K562 (cell line): ENCODE results near the gene PHKG1. TPM values are rescaled to one million over a fixed set of nuclear protein-coding genes. Genes with fewer than 3 reads are reported as not detected.

Experiments used
- ARHGAP35 ChIP-seq: fragments of 450-650 bp; IDR thresholded peaks from 2 replicates; pipeline ENCODE4 v1.6.1; 2018; ENCODE audit not compliant: partially characterized antibody
- BRD4 ChIP-seq: fragments of 200-600 bp; sonication (generic); IDR thresholded peaks from 2 replicates; pipeline ENCODE4 v1.6.1; 2017; ENCODE audit warnings: inconsistent platforms
- C11orf30 ChIP-seq: fragments of 450-650 bp; IDR thresholded peaks from 2 replicates; pipeline ENCODE4 v1.6.1; 2016; ENCODE audit warnings: low read depth, mild to moderate bottlenecking
- CBX8 ChIP-seq: fragments of 200-600 bp; sonication (generic); IDR thresholded peaks from 2 replicates; pipeline ENCODE4 v1.6.1; 2012; ENCODE audit warnings: borderline replicate concordance, mixed run types, low read depth, mild to moderate bottlenecking, moderate library complexity, mixed read lengths, low read length, control low read depth, inconsistent platforms; ENCODE audit not compliant: poor library complexity, severe bottlenecking; ENCODE audit errors: extremely low read depth
- DMBX1 ChIP-seq: fragments of 250-450 bp; sonication (Bioruptor Pico); IDR thresholded peaks from 2 replicates; pipeline ENCODE4 v1.8.0; 2022; ENCODE audit warnings: inconsistent platforms, mild to moderate bottlenecking, moderate library complexity, borderline replicate concordance
- ETV6 ChIP-seq, 3 experiments: fragments of 150-350 bp in 1 of 3; sonication (generic) in 1 of 3; formaldehyde crosslinking in 1 of 3; IDR thresholded peaks; 2 replicates each; pipeline versions ENCODE4 v1.6.1 to v1.8.0; 2014 to 2022; ENCODE audit warnings: borderline replicate concordance in 2 of 3, low read depth in 2 of 3, antibody characterized with exemption in 1 of 3, low read length in 1 of 3, mild to moderate bottlenecking in 1 of 3, missing genetic modification reagents in 1 of 3
- EZH2 ChIP-seq: IDR thresholded peaks from 2 replicates; pipeline ENCODE4 v1.6.1; 2012; ENCODE audit warnings: low read depth, mild to moderate bottlenecking, inconsistent platforms, low read length, borderline replicate concordance
- HLTF ChIP-seq: fragments of 450-650 bp; IDR thresholded peaks from 2 replicates; pipeline ENCODE4 v1.6.1; 2016
- HNRNPL ChIP-seq: fragments of 200-400 bp; formaldehyde crosslinking; IDR thresholded peaks from 2 replicates; pipeline ENCODE4 v1.6.1; 2017; ENCODE audit warnings: low read depth, mild to moderate bottlenecking, low read length
- LCOR ChIP-seq: sonication (generic); formaldehyde crosslinking; IDR thresholded peaks from 2 replicates; pipeline ENCODE4 v1.8.0; 2022; ENCODE audit warnings: mild to moderate bottlenecking, missing genetic modification reagents
- POLR2AphosphoS5 ChIP-seq: IDR thresholded peaks from 2 replicates; pipeline ENCODE4 v1.6.1; 2011; ENCODE audit warnings: mild to moderate bottlenecking, low read depth, low read length, moderate library complexity; ENCODE audit not compliant: control insufficient read depth, insufficient read depth
- PTTG1 ChIP-seq: fragments of 450-650 bp; IDR thresholded peaks from 2 replicates; pipeline ENCODE4 v1.6.1; 2016; ENCODE audit warnings: low read depth, mild to moderate bottlenecking, missing genetic modification characterization, missing compliant biosample characterization
- RBM15 ChIP-seq: fragments of 200-400 bp; formaldehyde crosslinking; IDR thresholded peaks from 2 replicates; pipeline ENCODE4 v1.6.1; 2018; ENCODE audit warnings: mild to moderate bottlenecking, low read length, moderate library complexity; ENCODE audit not compliant: insufficient read depth
- STAT6 ChIP-seq: sonication (generic); formaldehyde crosslinking; IDR thresholded peaks from 2 replicates; pipeline ENCODE4 v1.8.1; 2023; ENCODE audit warnings: mild to moderate bottlenecking, missing genetic modification reagents
- polyA plus RNA-seq, 8 experiments: library from polyadenylated mRNA; depleted of rRNA in 4 of 8; stranded (reverse) in 5 of 8; unstranded in 3 of 8; fragments of >200 nt; fragmentation: Nextera tagmentation in 2 of 8; fragmentation: Illumina TruSeq in 1 of 8; extraction: Ambion mirVana in 2 of 8; extraction: Trizol in 1 of 8; gene quantifications; 2 replicates each; pipeline versions ENCODE4 v1.2.1 to v1.2.3, GENCODE V29; 2011 to 2014; ENCODE audit warnings: inconsistent platforms in 1 of 8, missing spikeins in 1 of 8
- total RNA-seq, 7 experiments: library from RNA; depleted of rRNA in 6 of 7; stranded (reverse); fragments of >200 nt in 6 of 7; fragmentation: Illumina TruSeq in 2 of 7; extraction: Trizol in 2 of 7; gene quantifications; 2 replicates each; pipeline versions ENCODE4 v1.2.1 to v1.2.3, GENCODE V29; 2011 to 2021; ENCODE audit warnings: low replicate concordance in 1 of 7
- TF ChIP-seq, protein P1 (sequence below): fragments of 450-650 bp; formaldehyde crosslinking; conservative IDR thresholded peaks from 2 replicates; pipeline ENCODE4 v1.4.0; 2022; ENCODE audit warnings: mild to moderate bottlenecking, missing genetic modification characterization
- TF ChIP-seq, protein P2 (sequence below): fragments of 250-450 bp; sonication (Bioruptor Pico); IDR thresholded peaks from 2 replicates; pipeline ENCODE4 v1.5.0; 2021
- TF ChIP-seq, protein P3 (sequence below): fragments of 250-450 bp; sonication (Bioruptor Pico); IDR thresholded peaks from 2 replicates; pipeline ENCODE4 v1.4.0; 2020; ENCODE audit warnings: mild to moderate bottlenecking, moderate library complexity

PHKG1 gene
- total and polyA plus RNA-seq, 9 of the 15 experiments (the other 6 are each of a cell fraction or from before 2014, with no cell fraction given): 0.10 to 0.83 (median 0.46) TPM

- no peak for TF ChIP-seq ARHGAP35
- TF ChIP-seq, protein P1, sequence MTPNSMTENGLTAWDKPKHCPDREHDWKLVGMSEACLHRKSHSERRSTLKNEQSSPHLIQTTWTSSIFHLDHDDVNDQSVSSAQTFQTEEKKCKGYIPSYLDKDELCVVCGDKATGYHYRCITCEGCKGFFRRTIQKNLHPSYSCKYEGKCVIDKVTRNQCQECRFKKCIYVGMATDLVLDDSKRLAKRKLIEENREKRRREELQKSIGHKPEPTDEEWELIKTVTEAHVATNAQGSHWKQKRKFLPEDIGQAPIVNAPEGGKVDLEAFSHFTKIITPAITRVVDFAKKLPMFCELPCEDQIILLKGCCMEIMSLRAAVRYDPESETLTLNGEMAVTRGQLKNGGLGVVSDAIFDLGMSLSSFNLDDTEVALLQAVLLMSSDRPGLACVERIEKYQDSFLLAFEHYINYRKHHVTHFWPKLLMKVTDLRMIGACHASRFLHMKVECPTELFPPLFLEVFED (CRISPR knock-in tag): no peak
- TF ChIP-seq, protein P2, sequence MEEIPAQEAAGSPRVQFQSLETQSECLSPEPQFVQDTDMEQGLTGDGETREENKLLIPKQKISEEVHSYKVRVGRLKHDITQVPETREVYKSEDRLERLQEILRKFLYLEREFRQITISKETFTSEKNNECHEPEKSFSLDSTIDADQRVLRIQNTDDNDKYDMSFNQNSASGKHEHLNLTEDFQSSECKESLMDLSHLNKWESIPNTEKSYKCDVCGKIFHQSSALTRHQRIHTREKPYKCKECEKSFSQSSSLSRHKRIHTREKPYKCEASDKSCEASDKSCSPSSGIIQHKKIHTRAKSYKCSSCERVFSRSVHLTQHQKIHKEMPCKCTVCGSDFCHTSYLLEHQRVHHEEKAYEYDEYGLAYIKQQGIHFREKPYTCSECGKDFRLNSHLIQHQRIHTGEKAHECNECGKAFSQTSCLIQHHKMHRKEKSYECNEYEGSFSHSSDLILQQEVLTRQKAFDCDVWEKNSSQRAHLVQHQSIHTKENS (CRISPR knock-in tag): no peak
- no peak for TF ChIP-seq PTTG1 (tag)
- TF ChIP-seq, protein P3, sequence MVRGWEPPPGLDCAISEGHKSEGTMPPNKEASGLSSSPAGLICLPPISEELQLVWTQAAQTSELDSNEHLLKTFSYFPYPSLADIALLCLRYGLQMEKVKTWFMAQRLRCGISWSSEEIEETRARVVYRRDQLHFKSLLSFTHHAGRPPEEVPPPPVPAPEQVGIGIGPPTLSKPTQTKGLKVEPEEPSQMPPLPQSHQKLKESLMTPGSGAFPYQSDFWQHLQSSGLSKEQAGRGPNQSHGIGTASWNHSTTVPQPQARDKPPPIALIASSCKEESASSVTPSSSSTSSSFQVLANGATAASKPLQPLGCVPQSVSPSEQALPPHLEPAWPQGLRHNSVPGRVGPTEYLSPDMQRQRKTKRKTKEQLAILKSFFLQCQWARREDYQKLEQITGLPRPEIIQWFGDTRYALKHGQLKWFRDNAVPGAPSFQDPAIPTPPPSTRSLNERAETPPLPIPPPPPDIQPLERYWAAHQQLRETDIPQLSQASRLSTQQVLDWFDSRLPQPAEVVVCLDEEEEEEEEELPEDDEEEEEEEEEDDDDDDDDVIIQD (CRISPR knock-in tag): no peak
- TF ChIP-seq RBM15: no peak
- TF ChIP-seq ETV6 (IDR thresholded peaks at IDR 0.05; ENCODE audit: borderline replicate concordance in 1 of 2, low read depth in 2 of 2, low read length in 1 of 2): no peak
- TF ChIP-seq ETV6 (CRISPR knock-in tag; IDR thresholded peaks at IDR 0.05; ENCODE audit: borderline replicate concordance): no peak
- TF ChIP-seq STAT6 (CRISPR knock-in tag): no peak
- TF ChIP-seq CBX8: no peak
- TF ChIP-seq C11orf30: no peak
- TF ChIP-seq EZH2: no peak
- no peak for TF ChIP-seq HLTF
- TF ChIP-seq POLR2AphosphoS5: no peak
- no peak for TF ChIP-seq DMBX1 (CRISPR knock-in tag)
- TF ChIP-seq LCOR (CRISPR knock-in tag): no peak
- TF ChIP-seq HNRNPL: no peak
- TF ChIP-seq BRD4: no peak
Observed at GRCh38 chr7:56033671-56034432, 58.9 kb downstream of the PHKG1 start (continued).
